WI38 (cell line): Measurements from ENCODE around the gene TPP2.

Source experiments
- H3K4me3 ChIP-seq: 2 replicates; pipeline ENCODE4 v1.5.1; 2011; ENCODE audit warnings: low read depth, mild to moderate bottlenecking, control low read depth, low read length
- TF ChIP-seq, protein P1 (sequence below): IDR thresholded peaks from 2 replicates; pipeline ENCODE4 v1.5.1; 2012; ENCODE audit warnings: low read depth, mild to moderate bottlenecking, control low read depth, low read length

Gene TPP2

DNA sequence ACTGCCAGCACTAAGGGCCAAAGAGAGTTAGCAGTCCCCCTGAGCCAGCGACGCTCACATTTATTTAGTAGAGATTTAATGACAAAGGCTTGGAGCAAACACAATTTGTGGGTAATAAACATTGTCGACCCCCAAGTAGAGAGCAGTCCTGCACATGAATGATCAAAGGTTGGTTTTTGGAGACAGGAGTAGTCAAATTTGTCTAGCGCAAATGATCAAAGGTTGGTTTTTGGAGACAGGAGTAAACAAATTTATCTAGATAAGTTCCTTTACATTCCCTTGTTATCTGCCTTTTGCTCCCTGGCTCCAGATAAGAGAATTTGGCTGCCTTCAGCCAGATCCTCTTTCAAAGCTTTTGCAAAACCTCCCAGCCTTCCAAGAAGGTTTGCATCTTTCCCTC lies 71.1 kb downstream of the TPP2 start:
- no peak overlapping the region for H3K4me3 ChIP-seq
- TF ChIP-seq, protein P1, sequence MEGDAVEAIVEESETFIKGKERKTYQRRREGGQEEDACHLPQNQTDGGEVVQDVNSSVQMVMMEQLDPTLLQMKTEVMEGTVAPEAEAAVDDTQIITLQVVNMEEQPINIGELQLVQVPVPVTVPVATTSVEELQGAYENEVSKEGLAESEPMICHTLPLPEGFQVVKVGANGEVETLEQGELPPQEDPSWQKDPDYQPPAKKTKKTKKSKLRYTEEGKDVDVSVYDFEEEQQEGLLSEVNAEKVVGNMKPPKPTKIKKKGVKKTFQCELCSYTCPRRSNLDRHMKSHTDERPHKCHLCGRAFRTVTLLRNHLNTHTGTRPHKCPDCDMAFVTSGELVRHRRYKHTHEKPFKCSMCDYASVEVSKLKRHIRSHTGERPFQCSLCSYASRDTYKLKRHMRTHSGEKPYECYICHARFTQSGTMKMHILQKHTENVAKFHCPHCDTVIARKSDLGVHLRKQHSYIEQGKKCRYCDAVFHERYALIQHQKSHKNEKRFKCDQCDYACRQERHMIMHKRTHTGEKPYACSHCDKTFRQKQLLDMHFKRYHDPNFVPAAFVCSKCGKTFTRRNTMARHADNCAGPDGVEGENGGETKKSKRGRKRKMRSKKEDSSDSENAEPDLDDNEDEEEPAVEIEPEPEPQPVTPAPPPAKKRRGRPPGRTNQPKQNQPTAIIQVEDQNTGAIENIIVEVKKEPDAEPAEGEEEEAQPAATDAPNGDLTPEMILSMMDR = no peak

DNA sequence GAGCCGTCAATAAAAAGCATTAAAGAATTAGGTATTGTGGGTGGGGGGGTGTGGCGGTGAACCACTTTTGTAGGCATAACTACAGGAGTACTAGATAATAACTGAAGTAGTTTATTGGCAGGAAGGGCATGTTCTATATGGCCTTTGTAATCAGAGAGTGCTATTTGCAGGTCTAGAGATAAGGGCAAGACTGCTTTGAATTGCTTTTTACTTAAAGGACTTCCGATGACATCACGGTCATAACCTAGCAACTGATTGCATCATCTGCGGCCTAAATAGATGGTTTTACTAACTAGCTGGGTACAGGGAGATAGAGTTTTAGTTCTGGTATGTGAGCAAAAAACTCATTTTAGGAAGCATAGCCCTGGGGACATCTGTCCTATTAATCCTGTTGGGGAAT lies 73.3 kb downstream of the TPP2 start:
- no peak overlapping the region for H3K4me3 ChIP-seq
- TF ChIP-seq, protein P1 = no peak

DNA sequence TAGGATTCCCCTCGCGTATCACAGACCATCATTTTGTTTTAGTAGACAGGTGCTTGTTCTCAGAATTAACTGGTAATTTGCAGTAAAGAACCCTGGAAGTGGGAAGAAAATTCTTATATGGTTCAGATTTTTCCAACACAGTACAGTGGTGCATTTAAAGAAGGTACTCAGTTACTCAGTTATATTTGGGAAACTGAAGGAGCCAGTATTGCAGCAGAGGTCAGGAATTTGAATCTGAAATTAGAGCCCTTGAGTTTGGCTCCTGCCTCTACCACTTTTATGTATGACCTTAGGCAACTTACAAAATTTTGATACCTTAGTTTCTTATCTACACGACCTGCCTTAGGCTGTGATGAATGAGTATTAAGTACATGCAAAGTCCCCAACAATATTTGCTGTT lies 78.3 kb downstream of the TPP2 start:
- TF ChIP-seq, protein P1 = no peak
- H3K4me3 ChIP-seq = no peak overlapping the region

DNA sequence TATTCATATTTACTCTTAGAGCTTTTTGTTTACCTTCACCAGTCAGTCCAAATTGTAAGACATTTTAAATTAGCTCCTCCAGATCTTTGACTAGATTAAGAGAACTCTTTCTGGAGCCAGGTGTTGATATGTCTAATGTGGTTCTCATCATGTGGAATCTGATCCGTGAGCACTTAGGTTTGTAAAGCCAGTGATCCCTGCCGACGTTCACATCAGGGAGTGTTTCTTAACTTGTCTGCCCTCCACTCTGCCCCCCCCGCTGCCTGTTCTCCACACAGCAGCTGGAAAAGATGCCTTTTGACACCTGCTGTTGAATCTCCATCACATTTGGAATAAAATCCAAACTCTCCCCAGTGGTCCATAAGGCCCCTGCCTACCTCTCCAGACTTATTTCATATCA lies 80.3 kb downstream of the TPP2 start:
- H3K4me3 ChIP-seq = no peak overlapping the region
- TF ChIP-seq, protein P1 = no peak

DNA sequence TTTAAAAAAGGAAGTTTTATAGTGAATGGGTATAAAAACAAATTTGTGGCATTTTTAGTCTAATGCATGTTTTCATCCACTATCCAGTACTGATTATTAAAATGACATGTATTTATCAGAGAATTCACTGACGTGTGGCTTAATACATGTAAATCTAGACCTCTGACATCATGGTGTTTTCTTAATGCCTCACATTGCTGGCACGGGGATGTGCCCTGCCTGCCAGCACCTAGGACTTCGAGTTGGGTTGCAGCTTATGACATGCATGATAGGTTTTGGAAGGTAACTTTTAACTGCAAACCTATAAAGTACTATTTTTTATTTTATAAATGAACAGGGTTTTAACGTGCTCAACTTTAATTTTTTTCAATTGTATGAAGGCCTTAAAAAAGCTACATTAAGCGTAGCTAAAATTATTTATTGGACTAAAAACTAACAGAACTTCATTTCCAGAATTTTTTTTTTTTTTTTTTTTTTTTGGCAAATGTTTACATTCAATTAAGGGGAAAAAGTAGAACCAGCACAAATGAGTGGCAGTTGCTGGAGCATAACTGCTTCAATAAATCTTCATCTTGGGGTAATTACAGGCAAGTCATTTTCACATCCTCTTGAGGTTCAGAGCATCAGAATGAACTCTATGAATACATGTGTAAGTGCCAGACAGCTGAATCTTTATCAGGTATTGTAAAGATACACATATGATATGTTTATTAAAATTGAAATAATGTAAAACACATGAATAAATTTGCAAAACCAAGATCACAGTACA lies 81.7 kb downstream of the TPP2 start:
- TF ChIP-seq, protein P1 = no peak
- H3K4me3 ChIP-seq = no peak overlapping the region

DNA sequence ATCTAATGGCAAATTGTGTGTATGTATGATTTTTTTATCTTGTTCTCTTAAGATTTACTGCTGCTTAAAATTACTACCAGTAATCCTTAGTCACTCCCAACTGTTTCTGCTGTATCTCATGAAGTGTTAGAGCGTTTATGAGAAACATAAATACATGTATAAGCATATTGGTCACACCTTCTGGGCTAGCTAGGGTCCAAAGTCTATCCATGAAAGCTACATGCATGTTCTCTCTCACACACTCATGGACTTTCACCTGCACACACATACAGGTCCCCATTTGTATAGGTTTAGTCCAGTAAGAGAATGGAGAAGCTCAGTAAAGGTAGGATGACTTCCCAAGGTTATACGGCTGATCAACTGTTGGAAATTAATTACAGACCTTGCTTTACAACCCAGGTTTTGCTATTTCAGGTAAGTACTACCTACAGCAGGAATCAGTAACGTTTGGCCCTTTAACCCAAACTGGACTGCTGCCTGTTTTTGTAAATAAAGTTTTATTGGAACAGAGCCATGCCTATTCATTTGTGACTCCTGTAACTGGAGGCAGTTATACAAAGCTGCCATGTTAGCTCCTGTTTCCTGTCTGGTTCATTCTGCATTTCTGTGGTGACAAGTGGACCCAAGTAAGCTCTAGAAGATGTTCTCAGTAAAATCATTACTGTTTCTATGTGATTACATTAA lies 82.8 kb downstream of the TPP2 start:
- H3K4me3 ChIP-seq = no peak overlapping the region
- TF ChIP-seq, protein P1 = no peak

DNA sequence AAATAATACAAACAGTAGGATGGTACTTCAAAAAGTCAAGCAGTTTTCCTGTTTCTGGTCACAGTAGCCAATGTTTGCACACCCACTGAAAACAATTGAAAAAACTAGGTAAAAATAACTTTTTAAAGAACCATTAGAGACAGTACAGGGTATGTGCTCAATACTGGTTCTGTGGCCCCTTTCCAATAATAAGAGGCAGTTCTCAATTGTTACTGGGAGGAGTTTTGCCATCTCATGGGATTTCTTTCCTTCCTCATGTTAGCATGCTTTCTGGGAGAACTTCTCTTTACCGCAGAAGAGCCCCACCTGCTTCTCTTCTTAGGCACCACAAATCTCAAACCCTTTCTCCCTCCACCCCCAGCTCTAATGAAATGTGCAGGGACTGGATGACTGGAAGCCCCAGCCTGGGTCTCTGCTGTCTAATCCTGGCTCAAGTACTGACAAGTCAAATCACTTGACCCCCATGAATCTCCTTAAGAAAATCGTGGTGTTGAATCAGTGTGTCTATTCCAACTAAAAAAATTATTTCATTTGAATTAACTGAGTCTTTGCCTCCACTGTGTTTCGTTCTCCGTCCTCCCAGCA lies 83.4 kb downstream of the TPP2 start:
- TF ChIP-seq, protein P1 = no peak
- H3K4me3 ChIP-seq = no peak overlapping the region
